HG02884 (cell line): ENCODE data around the gene CARD11.

Source experiments
- ATAC-seq: cut with Tn5 transposase; IDR thresholded peaks from one replicate; pipeline ENCODE4 v1.9.1; 2021; ENCODE audit warnings: mild to moderate bottlenecking, moderate library complexity; ENCODE audit not compliant: unreplicated experiment

The CARD11 gene

GRCh38 chr7:2856388-2857169, 187.1 kb downstream of the CARD11 start:
- no peak for ATAC-seq
